ENCODE data around the gene APOBEC3G. TPM values are rescaled to one million over a fixed set of nuclear protein-coding genes. Genes with fewer than 3 reads are reported as not detected.

APOBEC3G gene
- total RNA-seq, 4 donors from 2014 or later = 6.5 to 27.5 (median 11.4) TPM

GRCh38 chr22:39097098-39098020 lies 20.3 kb downstream of the APOBEC3G start, which contains the start of gene APOBEC3H:
APOBEC3H (plus strand) TSS chr22:39097244; CDS start chr22:39100279, 3,035 bp downstream.
- no peak within 1 kb of the TSS for H3K4me3 ChIP-seq
- peaks cover 0 to 35% (median 21%) of the 10 kb centered on the region in 4 donors for H3K4me1 ChIP-seq
- H3K27me3 ChIP-seq = no peaks in the 10 kb centered on the region
- H3K36me3 ChIP-seq = no peaks in the 10 kb centered on the region
- peak in 1 of 2 donors; percentile 25 for DNase-seq (ENCODE audit: low spot score in 2 of 2)
- peak within 1 kb of the TSS in 3 of 4 donors; percentile 62 to 86 (median 66) for H3K27ac ChIP-seq
- 51 to 68% methylated on average over 9 of the region's 9 CpGs for WGBS, 2 donors
- no peak for TF ChIP-seq POLR2A (IDR thresholded peaks at IDR 0.05)
- no peak for TF ChIP-seq CTCF (IDR thresholded peaks at IDR 0.05)
- no peak for TF ChIP-seq EP300 (IDR thresholded peaks at IDR 0.05)
- no peaks in the 10 kb centered on the region for H3K9me3 ChIP-seq

DNA sequence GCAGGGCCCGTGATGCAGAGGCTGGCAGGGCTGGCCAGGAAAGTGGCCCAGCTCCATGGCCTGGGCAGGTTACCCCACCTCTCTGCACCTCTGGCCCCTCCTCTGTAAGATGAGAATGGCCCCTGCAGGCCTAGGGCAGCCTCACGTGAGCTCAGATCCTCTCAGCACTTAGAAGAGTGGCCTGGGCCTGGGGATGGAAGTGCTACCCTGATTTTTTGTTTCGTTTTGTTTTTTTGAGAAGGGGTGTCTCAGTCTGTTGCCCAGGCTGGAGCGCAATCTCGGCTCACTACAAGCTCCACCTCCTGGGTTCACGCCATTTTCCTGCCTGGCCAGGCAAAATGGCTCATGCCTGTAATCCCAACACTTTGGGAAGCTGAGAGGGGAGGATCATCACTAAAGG lies 21.0 kb downstream of the APOBEC3G start:
- H3K27ac ChIP-seq = peak overlapping the region in 3 of 4 donors; percentile 62 to 86 (median 66)
- WGBS, 2 donors = 71% methylated on average over 6 of the region's 6 CpGs

DNA sequence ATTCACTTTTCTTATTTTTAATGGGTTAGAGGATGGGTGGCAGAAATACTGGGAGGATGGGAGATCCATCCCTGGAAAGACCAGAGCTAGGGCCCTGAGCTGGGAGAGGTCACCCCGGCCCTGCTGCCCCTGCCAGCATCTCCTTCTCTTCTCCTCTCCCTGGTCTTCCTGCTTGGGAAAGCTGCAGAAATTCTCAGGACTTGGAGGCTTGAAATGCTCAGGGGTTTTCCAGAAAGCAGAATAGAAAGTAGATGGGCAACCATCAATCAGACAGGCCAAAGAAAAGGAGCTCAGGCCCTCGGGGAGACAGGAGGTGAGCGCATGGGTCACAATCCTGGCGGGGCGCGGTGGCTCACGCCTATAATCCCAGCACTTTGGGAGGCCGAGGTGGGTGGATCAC lies 21.5 kb downstream of the APOBEC3G start:
- Histone ChIP-seq H3K36me3 (no peaks in the 10 kb centered on the region), H3K4me3 (no peak overlapping the region), H3K27me3 (no peaks in the 10 kb centered on the region), H3K4me1 (peaks cover 0 to 35% (median 21%) of the 10 kb centered on the region in 4 donors), H3K9me3 (no peaks in the 10 kb centered on the region), H3K27ac (peak overlapping the region in 1 of 4 donors; percentile 62)
- TF ChIP-seq POLR2A (IDR thresholded peaks at IDR 0.05) (no peak), EP300 (IDR thresholded peaks at IDR 0.05) (no peak), CTCF (IDR thresholded peaks at IDR 0.05) (no peak)
- DNase-seq (ENCODE audit: low spot score in 2 of 2) = no peak
- WGBS, 2 donors = 81 to 86% methylated on average over 8 of the region's 8 CpGs

More for the DNA sequence above, 21.0 kb downstream of the APOBEC3G start:
- Histone ChIP-seq H3K36me3 (no peaks in the 10 kb centered on the region), H3K9me3 (no peaks in the 10 kb centered on the region), H3K27me3 (no peaks in the 10 kb centered on the region), H3K4me3 (no peak overlapping the region), H3K4me1 (peaks cover 0 to 35% (median 21%) of the 10 kb centered on the region in 4 donors)
- TF ChIP-seq CTCF (IDR thresholded peaks at IDR 0.05) = no peak
- TF ChIP-seq EP300 (IDR thresholded peaks at IDR 0.05) = no peak
- no peak for TF ChIP-seq POLR2A (IDR thresholded peaks at IDR 0.05)
- no peak for DNase-seq (ENCODE audit: low spot score in 2 of 2)

DNA sequence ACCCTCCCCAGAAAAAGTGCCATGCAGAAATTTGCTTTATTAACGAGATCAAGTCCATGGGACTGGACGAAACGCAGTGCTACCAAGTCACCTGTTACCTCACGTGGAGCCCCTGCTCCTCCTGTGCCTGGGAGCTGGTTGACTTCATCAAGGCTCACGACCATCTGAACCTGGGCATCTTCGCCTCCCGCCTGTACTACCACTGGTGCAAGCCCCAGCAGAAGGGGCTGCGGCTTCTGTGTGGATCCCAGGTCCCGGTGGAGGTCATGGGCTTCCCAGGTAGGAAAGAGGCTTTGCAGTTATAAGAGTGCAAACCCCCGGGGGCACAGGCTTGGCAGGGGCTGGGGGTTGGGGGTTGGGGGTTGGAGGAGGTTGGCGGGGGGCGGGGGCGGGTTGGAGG lies 24.2 kb downstream of the APOBEC3G start:
- 74 to 76% methylated on average over 10 to 13 of the region's 13 CpGs for WGBS, 2 donors
- TF ChIP-seq EP300 (IDR thresholded peaks at IDR 0.05) (no peak), CTCF (IDR thresholded peaks at IDR 0.05) (no peak), POLR2A (IDR thresholded peaks at IDR 0.05) (no peak)
- DNase-seq (ENCODE audit: low spot score in 2 of 2) = no peak

GRCh38 chr22:39103431-39103830 lies 26.4 kb downstream of the APOBEC3G start:
- H3K36me3 ChIP-seq = no peaks in the 10 kb centered on the region
- H3K4me3 ChIP-seq = no peak overlapping the region
- no peaks in the 10 kb centered on the region for H3K27me3 ChIP-seq
- no peaks in the 10 kb centered on the region for H3K9me3 ChIP-seq
- TF ChIP-seq POLR2A (IDR thresholded peaks at IDR 0.05) = no peak
- no peak for TF ChIP-seq EP300 (IDR thresholded peaks at IDR 0.05)
- TF ChIP-seq CTCF (IDR thresholded peaks at IDR 0.05) = no peak
- peaks cover 0 to 17% (median 5%) of the 10 kb centered on the region in 4 donors for H3K4me1 ChIP-seq
- DNase-seq (ENCODE audit: low spot score in 2 of 2) = no peak
- no peak overlapping the region for H3K27ac ChIP-seq
- WGBS, 2 donors = 78 to 80% methylated on average over 2 of the region's 2 CpGs

More for the DNA sequence above, 24.2 kb downstream of the APOBEC3G start:
- Histone ChIP-seq H3K27ac (no peak overlapping the region), H3K27me3 (no peaks in the 10 kb centered on the region), H3K4me1 (peaks cover 0 to 33% (median 21%) of the 10 kb centered on the region in 4 donors), H3K9me3 (no peaks in the 10 kb centered on the region), H3K36me3 (no peaks in the 10 kb centered on the region), H3K4me3 (no peak overlapping the region)

Data from tibial nerve (tissue), 4 donors.